Keratinocyte (primary cell): Measurements from ENCODE around the gene TMEM151A.

Source experiments
- EZH2 ChIP-seq: IDR thresholded peaks from one replicate; pipeline ENCODE4 v1.6.1; 2012; ENCODE audit warnings: inconsistent platforms, mild to moderate bottlenecking, low read length, moderate library complexity
- TF ChIP-seq, protein P1 (sequence below), 3 experiments: IDR thresholded peaks in 1 of 3; conservative IDR thresholded peaks in 1 of 3; optimal IDR thresholded peaks in 1 of 3; 2 replicates in 2 of 3; 3 replicates in 1 of 3; pipeline versions ENCODE3 to v1.5.1; 2011; ENCODE audit warnings: low read length in 3 of 3, mild to moderate bottlenecking in 3 of 3, moderate library complexity in 2 of 3, control low read depth in 1 of 3, inconsistent platforms in 1 of 3; ENCODE audit not compliant: insufficient read depth in 2 of 3; ENCODE audit errors: extremely low read depth in 1 of 3

DNA sequence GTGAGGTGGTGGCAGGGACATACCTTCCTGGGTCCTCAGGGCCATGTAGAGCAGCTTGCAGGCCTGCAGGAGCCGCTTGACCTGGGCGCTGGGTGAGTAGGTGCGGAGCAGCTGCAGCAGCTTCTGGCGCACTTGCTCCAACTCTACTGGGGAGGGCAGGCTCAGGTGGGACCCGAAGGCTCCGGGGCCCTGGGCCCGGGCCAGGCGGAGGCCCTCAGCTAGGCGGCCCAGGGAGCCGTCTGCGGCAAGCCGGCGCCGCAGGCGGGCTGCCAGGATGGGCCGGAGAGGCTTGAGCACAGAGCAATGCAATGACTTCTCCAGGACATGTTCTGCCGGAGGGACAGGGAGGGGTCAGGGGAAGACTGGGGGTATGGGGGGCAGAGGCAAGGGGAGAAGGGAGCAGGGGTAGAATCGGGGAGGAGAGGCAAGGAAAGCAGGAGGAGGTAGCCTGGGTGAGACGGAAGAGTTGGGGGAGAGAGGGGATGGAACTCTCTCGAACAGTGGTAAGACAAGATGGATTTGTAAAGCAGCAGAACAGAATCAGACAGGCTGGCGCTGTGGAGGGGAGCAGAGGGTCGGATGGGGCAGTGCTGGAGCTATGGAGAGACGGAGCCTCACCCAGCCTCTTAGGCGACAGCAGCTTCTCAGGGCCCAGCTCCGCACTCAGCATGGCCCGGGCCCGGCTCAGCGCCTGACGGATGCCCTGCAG is 42.4 kb downstream of the TMEM151A start:
- TF ChIP-seq, protein P1, sequence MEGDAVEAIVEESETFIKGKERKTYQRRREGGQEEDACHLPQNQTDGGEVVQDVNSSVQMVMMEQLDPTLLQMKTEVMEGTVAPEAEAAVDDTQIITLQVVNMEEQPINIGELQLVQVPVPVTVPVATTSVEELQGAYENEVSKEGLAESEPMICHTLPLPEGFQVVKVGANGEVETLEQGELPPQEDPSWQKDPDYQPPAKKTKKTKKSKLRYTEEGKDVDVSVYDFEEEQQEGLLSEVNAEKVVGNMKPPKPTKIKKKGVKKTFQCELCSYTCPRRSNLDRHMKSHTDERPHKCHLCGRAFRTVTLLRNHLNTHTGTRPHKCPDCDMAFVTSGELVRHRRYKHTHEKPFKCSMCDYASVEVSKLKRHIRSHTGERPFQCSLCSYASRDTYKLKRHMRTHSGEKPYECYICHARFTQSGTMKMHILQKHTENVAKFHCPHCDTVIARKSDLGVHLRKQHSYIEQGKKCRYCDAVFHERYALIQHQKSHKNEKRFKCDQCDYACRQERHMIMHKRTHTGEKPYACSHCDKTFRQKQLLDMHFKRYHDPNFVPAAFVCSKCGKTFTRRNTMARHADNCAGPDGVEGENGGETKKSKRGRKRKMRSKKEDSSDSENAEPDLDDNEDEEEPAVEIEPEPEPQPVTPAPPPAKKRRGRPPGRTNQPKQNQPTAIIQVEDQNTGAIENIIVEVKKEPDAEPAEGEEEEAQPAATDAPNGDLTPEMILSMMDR (optimal IDR thresholded peaks at IDR 0.05 in 1 of 3, IDR thresholded peaks at IDR 0.05 in 1 of 3, conservative IDR thresholded peaks at IDR 0.05 in 1 of 3; ENCODE audit: extremely low read depth in 1 of 3, insufficient read depth in 2 of 3, low read length in 3 of 3), result no peak
- no peak for TF ChIP-seq EZH2
